B cell (primary cell): ENCODE data around the gene AK8. TPM values are rescaled to one million over a fixed set of nuclear protein-coding genes. Genes with fewer than 3 reads are reported as not detected.

Experiments
- ATAC-seq: fragments of 200-7000 bp; cut with Tn5 transposase; one replicate; pipeline ENCODE4 v1.10.0; 2021; ENCODE audit warnings: low read depth, mild to moderate bottlenecking, moderate number of reproducible peaks, moderate library complexity
- CTCF ChIA-PET: fragments of 350-600 bp; sonication (Branson Sonifier 250); formaldehyde crosslinking; loops from one replicate; lab custom pipeline; 2021; ENCODE audit warnings: antibody characterized with exemption, inconsistent platforms; lab: Charles Lee
- POLR2A ChIA-PET: fragments of 350-600 bp; sonication (Branson Sonifier 250); formaldehyde crosslinking; loops from one replicate; lab custom pipeline; 2021; ENCODE audit warnings: antibody characterized with exemption; lab: Charles Lee
- DNase-seq: peaks from one replicate; pipeline ENCODE4 v3.0.0; 2013
- H2AFZ ChIP-seq: 2 replicates; pipeline ENCODE4 v1.6.1; 2012; ENCODE audit warnings: mild to moderate bottlenecking, low read depth, low read length; ENCODE audit not compliant: insufficient read depth, poor library complexity, severe bottlenecking
- H3K27ac ChIP-seq, 2 donors: 1 replicate in 1 of 2; 2 replicates in 1 of 2; pipeline ENCODE4 v1.5.1; 2012 to 2013; ENCODE audit warnings: low read length in 2 of 2, mild to moderate bottlenecking in 2 of 2, moderate library complexity in 1 of 2
- H3K27me3 ChIP-seq, 4 experiments: fragments of 200-600 bp in 1 of 4; sonication (generic) in 1 of 4; replicated peaks in 1 of 4; 1 replicate in 2 of 4; 2 replicates in 2 of 4; pipeline versions ENCODE4 v1.6.1 to v1.7.0; 2013 to 2016; ENCODE audit warnings: low read length in 3 of 4, mild to moderate bottlenecking in 2 of 4, mixed read lengths in 1 of 4, moderate library complexity in 1 of 4; ENCODE audit not compliant: insufficient read depth in 4 of 4, control insufficient read depth in 3 of 4; ENCODE audit errors: control extremely low read depth in 1 of 4
- H3K36me3 ChIP-seq, 2 experiments: replicated peaks in 1 of 2; 1 replicate in 1 of 2; 2 replicates in 1 of 2; pipeline versions ENCODE4 v1.6.1 to v1.7.1; 2013; ENCODE audit warnings: low read length in 1 of 2; ENCODE audit not compliant: insufficient read depth in 2 of 2, control insufficient read depth in 1 of 2; ENCODE audit errors: control extremely low read depth in 1 of 2, extremely low read depth in 1 of 2
- H3K4me1 ChIP-seq, 2 donors: fragments of 200-600 bp in 1 of 2; sonication (generic) in 1 of 2; 1 replicate in 1 of 2; 2 replicates in 1 of 2; pipeline versions ENCODE4 v1.5.1 to v1.6.1; 2013 to 2017; ENCODE audit warnings: low read length in 2 of 2; ENCODE audit not compliant: control insufficient read depth in 2 of 2, insufficient read depth in 2 of 2
- H3K4me2 ChIP-seq: replicated peaks from 2 replicates; pipeline ENCODE3; 2012; ENCODE audit warnings: mild to moderate bottlenecking, low read depth, low read length; ENCODE audit not compliant: poor library complexity, severe bottlenecking
- H3K4me3 ChIP-seq, 5 experiments: fragments of 200-600 bp in 1 of 5; sonication (generic) in 1 of 5; 1 replicate in 3 of 5; 2 replicates in 2 of 5; pipeline versions ENCODE4 v1.5.1 to v1.7.0; 2011 to 2016; ENCODE audit warnings: low read length in 4 of 5, mild to moderate bottlenecking in 4 of 5, low read depth in 2 of 5, control low read depth in 1 of 5, moderate library complexity in 1 of 5; ENCODE audit not compliant: insufficient read depth in 1 of 5; ENCODE audit errors: control extremely low read depth in 1 of 5, extremely low read depth in 1 of 5
- H3K79me2 ChIP-seq: fragments of 200-600 bp; sonication (generic); one replicate; pipeline ENCODE4 v1.6.0; 2016; ENCODE audit warnings: low read length; ENCODE audit not compliant: control insufficient read depth, insufficient read depth
- H3K9ac ChIP-seq: fragments of 200-600 bp; sonication (generic); 2 replicates; pipeline ENCODE4 v1.6.1; 2017; ENCODE audit warnings: mild to moderate bottlenecking, low read length, moderate library complexity
- H3K9me3 ChIP-seq, 3 donors: one replicate each; pipeline versions ENCODE4 v1.6.1 to v1.7.1; 2013; ENCODE audit warnings: low read length in 2 of 3; ENCODE audit not compliant: control insufficient read depth in 2 of 3, insufficient read depth in 1 of 3; ENCODE audit errors: control extremely low read depth in 1 of 3
- H4K20me1 ChIP-seq: 2 replicates; pipeline ENCODE4 v1.6.0; 2012; ENCODE audit warnings: mild to moderate bottlenecking, low read length; ENCODE audit not compliant: insufficient read depth, control insufficient read depth, poor library complexity, severe bottlenecking
- H3K27ac Mint-ChIP-seq: one replicate; pipeline ENCODE4 v1.8.0; 2021; ENCODE audit warnings: mixed read lengths
- H3K27me3 Mint-ChIP-seq: one replicate; pipeline ENCODE4 v1.8.0; 2021; ENCODE audit warnings: mixed read lengths
- H3K4me1 Mint-ChIP-seq: one replicate; pipeline ENCODE4 v1.8.0; 2021; ENCODE audit warnings: mixed read lengths
- H3K4me3 Mint-ChIP-seq: one replicate; pipeline ENCODE4 v1.8.0; 2021; ENCODE audit warnings: mixed read lengths
- H3K9me3 Mint-ChIP-seq: one replicate; pipeline ENCODE4 v1.8.0; 2022; ENCODE audit warnings: mixed read lengths; ENCODE audit not compliant: insufficient read depth
- EZH2 ChIP-seq: IDR thresholded peaks from 2 replicates; pipeline ENCODE4 v1.6.1; 2012; ENCODE audit warnings: borderline replicate concordance, low read depth, mild to moderate bottlenecking, moderate library complexity, low read length; ENCODE audit not compliant: insufficient read depth, poor library complexity, severe bottlenecking
- whole genome bisulfite sequencing: methylation state at CpG from one replicate; pipeline ENCODE4 v1.1.5; 2013; ENCODE audit warnings: missing lambda C conversion rate; ENCODE audit not compliant: insufficient coverage; 5-methylcytosine and 5-hydroxymethylcytosine counted together
- intact Hi-C: fragments of 100-400 bp; cut with micrococcal nuclease; formaldehyde crosslinking; loops from one replicate; pipeline ENCODE4 v1.10.0; 2022
- polyA plus RNA-seq: library from polyadenylated mRNA; depleted of rRNA; stranded (reverse); fragments of >200 nt; gene quantifications from 2 replicates; pipeline ENCODE4 v1.2.3, GENCODE V29; 2012
- total RNA-seq, 2 donors: library from RNA; stranded (reverse); fragments of 120-200 nt in 1 of 2; gene quantifications; 1 replicate in 1 of 2; 2 replicates in 1 of 2; pipeline versions ENCODE4 v1.2.3 to v1.2.4, GENCODE V29; 2013 to 2022
- TF ChIP-seq, protein P1 (sequence below): fragments of 200-600 bp; IDR thresholded peaks from one replicate; pipeline ENCODE4 v1.8.0; 2022; ENCODE audit warnings: antibody characterized with exemption, mild to moderate bottlenecking

The AK8 gene
- total and polyA plus RNA-seq, 2 donors (not counting 1 experiment from before 2014, with no cell fraction given): 1.9 to 8.6 TPM

DNA sequence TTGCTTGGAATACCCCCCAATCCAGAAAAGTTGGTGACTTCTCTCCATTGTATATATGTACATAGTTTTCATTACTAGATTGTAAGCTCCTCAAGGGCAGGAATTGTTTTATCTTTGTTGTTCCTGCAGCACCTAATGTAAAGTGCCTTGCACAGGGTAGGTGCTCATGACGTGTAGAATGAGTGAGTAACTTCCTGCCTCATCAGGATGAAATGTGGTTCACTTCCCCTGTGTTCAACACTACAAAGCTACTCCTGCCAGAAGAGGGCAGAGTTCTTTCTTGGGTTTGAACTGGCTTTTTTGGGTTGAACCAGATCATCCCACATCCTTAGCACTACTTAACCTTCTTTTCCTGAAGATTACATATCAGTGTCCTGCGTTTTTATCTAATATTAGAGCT is 183.9 kb downstream of the AK8 start:
- H3K27ac Mint-ChIP-seq: no peak overlapping the region
- ChIA-PET POLR2A (interaction anchor here (1.0 kb wide), 1 partner anchor 14 kb away, joined by 4 read pairs; no protein-coding TSS in a partner anchor), CTCF (interaction anchor here (0.8 to 1.5 kb wide), 4 partner anchors 14 to 104 kb away, joined by 3 to 4 read pairs (median 4); no protein-coding TSS in a partner anchor)
- Histone ChIP-seq H3K79me2 (no peaks in the 10 kb centered on the region), H3K27ac (no peak overlapping the region), H3K4me1 (no peaks in the 10 kb centered on the region), H4K20me1 (no peaks in the 10 kb centered on the region), H3K9me3 (peaks cover 1 to 23% (median 9%) of the 10 kb centered on the region in 3 donors), H3K36me3 (peaks cover 6 to 14% of the 10 kb centered on the region in 2 experiments), H2AFZ (no peak overlapping the region), H3K4me2 (no peak overlapping the region), H3K4me3 (no peak overlapping the region), H3K27me3 (no peaks in the 10 kb centered on the region), H3K9ac (no peak overlapping the region)
- H3K9me3 Mint-ChIP-seq: peaks cover 16% of the 10 kb centered on the region
- TF ChIP-seq, protein P1, sequence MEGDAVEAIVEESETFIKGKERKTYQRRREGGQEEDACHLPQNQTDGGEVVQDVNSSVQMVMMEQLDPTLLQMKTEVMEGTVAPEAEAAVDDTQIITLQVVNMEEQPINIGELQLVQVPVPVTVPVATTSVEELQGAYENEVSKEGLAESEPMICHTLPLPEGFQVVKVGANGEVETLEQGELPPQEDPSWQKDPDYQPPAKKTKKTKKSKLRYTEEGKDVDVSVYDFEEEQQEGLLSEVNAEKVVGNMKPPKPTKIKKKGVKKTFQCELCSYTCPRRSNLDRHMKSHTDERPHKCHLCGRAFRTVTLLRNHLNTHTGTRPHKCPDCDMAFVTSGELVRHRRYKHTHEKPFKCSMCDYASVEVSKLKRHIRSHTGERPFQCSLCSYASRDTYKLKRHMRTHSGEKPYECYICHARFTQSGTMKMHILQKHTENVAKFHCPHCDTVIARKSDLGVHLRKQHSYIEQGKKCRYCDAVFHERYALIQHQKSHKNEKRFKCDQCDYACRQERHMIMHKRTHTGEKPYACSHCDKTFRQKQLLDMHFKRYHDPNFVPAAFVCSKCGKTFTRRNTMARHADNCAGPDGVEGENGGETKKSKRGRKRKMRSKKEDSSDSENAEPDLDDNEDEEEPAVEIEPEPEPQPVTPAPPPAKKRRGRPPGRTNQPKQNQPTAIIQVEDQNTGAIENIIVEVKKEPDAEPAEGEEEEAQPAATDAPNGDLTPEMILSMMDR: no peak
- no peak for TF ChIP-seq EZH2
- WGBS: no CpG with 5 or more reads among the region's 2 CpGs
- ATAC-seq (no peak), DNase-seq (peak; percentile 24)
- no peaks in the 10 kb centered on the region for H3K4me1 Mint-ChIP-seq
- no peak overlapping the region for H3K4me3 Mint-ChIP-seq
- intact Hi-C loops: loop anchor here (1.0 kb wide), 1 partner anchor 106 kb away; no protein-coding TSS in a partner anchor
- H3K27me3 Mint-ChIP-seq: peaks cover 4% of the 10 kb centered on the region

- no peak for TF ChIP-seq EZH2
- TF ChIP-seq, protein P1: no peak
- no peak for DNase-seq
- intact Hi-C loops: no loop called here
These were observed 187.4 kb downstream of the AK8 start for GRCh38 chr9:132690696-132691095.

More at GRCh38 chr9:132690696-132691095, 187.4 kb downstream of the AK8 start:
- no peak overlapping the region for H3K4me3 ChIP-seq
- no peak for ATAC-seq
- H4K20me1 ChIP-seq: peaks cover 5% of the 10 kb centered on the region
- H3K27me3 Mint-ChIP-seq: no peaks in the 10 kb centered on the region
- H3K4me2 ChIP-seq: no peak overlapping the region
- no peaks in the 10 kb centered on the region for H3K79me2 ChIP-seq
- no peak overlapping the region for H3K27ac Mint-ChIP-seq
- H3K27me3 ChIP-seq: no peaks in the 10 kb centered on the region
- H3K36me3 ChIP-seq: peaks cover 13 to 47% of the 10 kb centered on the region in 2 experiments
- no peak overlapping the region for H3K4me3 Mint-ChIP-seq
- POLR2A ChIA-PET: no interaction called here
- H2AFZ ChIP-seq: no peak overlapping the region
- no peak overlapping the region for H3K9ac ChIP-seq
- no peaks in the 10 kb centered on the region for H3K9me3 ChIP-seq
- no CpG with 5 or more reads among the region's 1 CpG for WGBS
- no peaks in the 10 kb centered on the region for H3K4me1 Mint-ChIP-seq
- CTCF ChIA-PET: no interaction called here
- H3K27ac ChIP-seq: no peak overlapping the region
- no peaks in the 10 kb centered on the region for H3K9me3 Mint-ChIP-seq
- H3K4me1 ChIP-seq: no peaks in the 10 kb centered on the region
